HepG2 (cell line): ENCODE measurements around the gene PADI4. TPM values are rescaled to one million over a fixed set of nuclear protein-coding genes. Genes with fewer than 3 reads are reported as not detected.

Source experiments
- NRL ChIP-seq: sonication (generic); formaldehyde crosslinking; IDR thresholded peaks from 2 replicates; pipeline ENCODE4 v1.5.0; 2020; ENCODE audit warnings: missing genetic modification reagents, mild to moderate bottlenecking, moderate library complexity, borderline replicate concordance
- SUZ12 ChIP-seq: fragments of 150-350 bp; IDR thresholded peaks from 2 replicates; pipeline ENCODE4 v1.6.1; 2014; ENCODE audit warnings: low read depth, low read length
- ZFP90 ChIP-seq: sonication (generic); formaldehyde crosslinking; IDR thresholded peaks from 2 replicates; pipeline ENCODE4 v1.8.0; 2022; ENCODE audit warnings: missing genetic modification reagents, mild to moderate bottlenecking, inconsistent platforms, borderline replicate concordance
- ZNF329 ChIP-seq: sonication (generic); formaldehyde crosslinking; IDR thresholded peaks from 2 replicates; pipeline ENCODE4 v1.9.0; 2021; ENCODE audit warnings: low read depth, mild to moderate bottlenecking, missing genetic modification reagents
- ZNF615 ChIP-seq: sonication (generic); formaldehyde crosslinking; IDR thresholded peaks from 2 replicates; pipeline ENCODE4 v1.5.0; 2020; ENCODE audit warnings: mild to moderate bottlenecking, missing genetic modification reagents, borderline replicate concordance
- ZNF720 ChIP-seq: sonication (generic); formaldehyde crosslinking; IDR thresholded peaks from 2 replicates; pipeline ENCODE4 v1.4.0; 2020; ENCODE audit warnings: missing genetic modification reagents
- polyA plus RNA-seq, 8 experiments: library from polyadenylated mRNA; depleted of rRNA in 3 of 8; stranded (reverse) in 7 of 8; unstranded in 1 of 8; fragments of >200 nt; fragmentation: Illumina TruSeq in 4 of 8; extraction: Trizol in 4 of 8; gene quantifications; 2 replicates each; pipeline versions ENCODE4 v1.2.1 to v1.2.3, GENCODE V29; 2011 to 2016; ENCODE audit warnings: low read depth in 4 of 8, missing spikeins in 1 of 8, mixed read lengths in 1 of 8; ENCODE audit not compliant: insufficient read depth in 1 of 8
- total RNA-seq, 5 experiments: library from RNA; depleted of rRNA; stranded (reverse); fragments of >200 nt; fragmentation: Illumina TruSeq; extraction: Trizol; gene quantifications; 2 replicates each; pipeline ENCODE4 v1.2.3, GENCODE V29; 2016; ENCODE audit warnings: low read depth in 1 of 5
- TF ChIP-seq, protein P1 (sequence below): sonication (generic); formaldehyde crosslinking; IDR thresholded peaks from 2 replicates; pipeline ENCODE4 v1.9.0; 2021; ENCODE audit warnings: missing genetic modification reagents, borderline replicate concordance
- TF ChIP-seq, protein P2 (sequence below): sonication (generic); formaldehyde crosslinking; IDR thresholded peaks from 2 replicates; pipeline ENCODE4; 2020; ENCODE audit warnings: missing genetic modification reagents, mild to moderate bottlenecking, borderline replicate concordance
- TF ChIP-seq, protein P3 (sequence below): sonication (generic); formaldehyde crosslinking; conservative IDR thresholded peaks from 2 replicates; pipeline ENCODE4 v1.8.0; 2022; ENCODE audit warnings: low read depth, missing genetic modification reagents
- TF ChIP-seq, protein P4 (sequence below): sonication (generic); formaldehyde crosslinking; IDR thresholded peaks from 2 replicates; pipeline ENCODE4 v1.8.0; 2022; ENCODE audit warnings: mild to moderate bottlenecking, missing genetic modification reagents, moderate library complexity
- TF ChIP-seq, protein P5 (sequence below): sonication (generic); formaldehyde crosslinking; IDR thresholded peaks from 2 replicates; pipeline ENCODE4 v1.4.0; 2020; ENCODE audit warnings: mild to moderate bottlenecking, missing genetic modification reagents
- TF ChIP-seq, protein P6 (sequence below): sonication (generic); formaldehyde crosslinking; IDR thresholded peaks from 2 replicates; pipeline ENCODE4 v1.4.0; 2020; ENCODE audit warnings: missing genetic modification reagents

PADI4 gene
- total and polyA plus RNA-seq, 2 of the 13 experiments (the other 11 are each of a cell fraction or from before 2014, with no cell fraction given): 0.04 TPM

DNA sequence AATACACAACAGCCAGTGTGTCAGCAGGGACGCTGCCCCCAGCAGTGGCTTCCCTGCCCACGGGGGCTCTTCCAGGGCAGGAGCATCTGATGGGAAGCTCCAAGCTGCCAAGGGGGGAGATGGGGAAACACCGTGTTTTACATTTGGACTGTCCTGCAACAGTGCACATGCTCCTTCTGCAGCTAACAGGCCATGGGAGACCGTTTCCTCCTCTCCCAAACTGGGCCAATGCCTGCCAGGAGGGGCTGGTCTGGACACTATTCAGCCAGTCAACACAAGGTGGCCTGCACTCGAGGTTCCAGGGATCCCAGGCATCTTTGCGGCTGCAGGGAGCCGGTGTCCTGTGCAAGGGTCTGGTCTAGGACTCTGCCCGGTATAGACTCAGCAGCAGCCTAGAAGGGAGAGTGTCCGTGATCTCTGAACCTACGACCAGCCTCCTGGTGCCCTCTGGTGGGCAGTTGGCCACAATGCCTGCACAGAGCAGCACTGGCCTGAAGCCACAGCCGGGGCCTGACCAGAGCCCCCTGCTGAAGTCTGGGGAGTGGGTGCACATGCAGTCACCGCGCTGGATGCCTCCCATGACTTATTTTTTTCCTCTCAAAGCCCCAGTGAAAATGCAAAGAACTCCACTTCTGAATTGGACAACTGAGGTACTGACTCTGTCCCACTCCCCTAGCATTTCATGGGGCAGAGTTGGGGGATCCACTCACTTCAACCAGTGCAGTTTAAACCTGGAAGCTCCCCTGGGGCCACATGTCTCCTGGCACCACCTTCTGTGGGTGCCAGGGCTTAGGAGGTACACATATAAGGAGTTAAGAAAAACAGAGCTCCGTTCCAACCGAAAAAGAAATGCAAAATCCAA is 98.1 kb downstream of the PADI4 start (continued):
- TF ChIP-seq, protein P1, sequence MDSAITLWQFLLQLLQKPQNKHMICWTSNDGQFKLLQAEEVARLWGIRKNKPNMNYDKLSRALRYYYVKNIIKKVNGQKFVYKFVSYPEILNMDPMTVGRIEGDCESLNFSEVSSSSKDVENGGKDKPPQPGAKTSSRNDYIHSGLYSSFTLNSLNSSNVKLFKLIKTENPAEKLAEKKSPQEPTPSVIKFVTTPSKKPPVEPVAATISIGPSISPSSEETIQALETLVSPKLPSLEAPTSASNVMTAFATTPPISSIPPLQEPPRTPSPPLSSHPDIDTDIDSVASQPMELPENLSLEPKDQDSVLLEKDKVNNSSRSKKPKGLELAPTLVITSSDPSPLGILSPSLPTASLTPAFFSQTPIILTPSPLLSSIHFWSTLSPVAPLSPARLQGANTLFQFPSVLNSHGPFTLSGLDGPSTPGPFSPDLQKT (CRISPR knock-in tag): no peak
- TF ChIP-seq ZFP90 (CRISPR knock-in tag) (no peak), ZNF329 (CRISPR knock-in tag) (peak; percentile 66; the same call in 1 of the 2 replicates), NRL (CRISPR knock-in tag) (peak; percentile 70; the same call in 1 of the 2 replicates), SUZ12 (no peak), ZNF720 (CRISPR knock-in tag) (no peak), ZNF615 (no peak)
- TF ChIP-seq, protein P2, sequence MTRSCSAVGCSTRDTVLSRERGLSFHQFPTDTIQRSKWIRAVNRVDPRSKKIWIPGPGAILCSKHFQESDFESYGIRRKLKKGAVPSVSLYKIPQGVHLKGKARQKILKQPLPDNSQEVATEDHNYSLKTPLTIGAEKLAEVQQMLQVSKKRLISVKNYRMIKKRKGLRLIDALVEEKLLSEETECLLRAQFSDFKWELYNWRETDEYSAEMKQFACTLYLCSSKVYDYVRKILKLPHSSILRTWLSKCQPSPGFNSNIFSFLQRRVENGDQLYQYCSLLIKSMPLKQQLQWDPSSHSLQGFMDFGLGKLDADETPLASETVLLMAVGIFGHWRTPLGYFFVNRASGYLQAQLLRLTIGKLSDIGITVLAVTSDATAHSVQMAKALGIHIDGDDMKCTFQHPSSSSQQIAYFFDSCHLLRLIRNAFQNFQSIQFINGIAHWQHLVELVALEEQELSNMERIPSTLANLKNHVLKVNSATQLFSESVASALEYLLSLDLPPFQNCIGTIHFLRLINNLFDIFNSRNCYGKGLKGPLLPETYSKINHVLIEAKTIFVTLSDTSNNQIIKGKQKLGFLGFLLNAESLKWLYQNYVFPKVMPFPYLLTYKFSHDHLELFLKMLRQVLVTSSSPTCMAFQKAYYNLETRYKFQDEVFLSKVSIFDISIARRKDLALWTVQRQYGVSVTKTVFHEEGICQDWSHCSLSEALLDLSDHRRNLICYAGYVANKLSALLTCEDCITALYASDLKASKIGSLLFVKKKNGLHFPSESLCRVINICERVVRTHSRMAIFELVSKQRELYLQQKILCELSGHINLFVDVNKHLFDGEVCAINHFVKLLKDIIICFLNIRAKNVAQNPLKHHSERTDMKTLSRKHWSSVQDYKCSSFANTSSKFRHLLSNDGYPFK (CRISPR knock-in tag): peak; percentile 58; the same call in 1 of the 2 replicates
- TF ChIP-seq, protein P3, sequence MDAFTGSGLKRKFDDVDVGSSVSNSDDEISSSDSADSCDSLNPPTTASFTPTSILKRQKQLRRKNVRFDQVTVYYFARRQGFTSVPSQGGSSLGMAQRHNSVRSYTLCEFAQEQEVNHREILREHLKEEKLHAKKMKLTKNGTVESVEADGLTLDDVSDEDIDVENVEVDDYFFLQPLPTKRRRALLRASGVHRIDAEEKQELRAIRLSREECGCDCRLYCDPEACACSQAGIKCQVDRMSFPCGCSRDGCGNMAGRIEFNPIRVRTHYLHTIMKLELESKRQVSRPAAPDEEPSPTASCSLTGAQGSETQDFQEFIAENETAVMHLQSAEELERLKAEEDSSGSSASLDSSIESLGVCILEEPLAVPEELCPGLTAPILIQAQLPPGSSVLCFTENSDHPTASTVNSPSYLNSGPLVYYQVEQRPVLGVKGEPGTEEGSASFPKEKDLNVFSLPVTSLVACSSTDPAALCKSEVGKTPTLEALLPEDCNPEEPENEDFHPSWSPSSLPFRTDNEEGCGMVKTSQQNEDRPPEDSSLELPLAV (CRISPR knock-in tag): no peak
- TF ChIP-seq, protein P4, sequence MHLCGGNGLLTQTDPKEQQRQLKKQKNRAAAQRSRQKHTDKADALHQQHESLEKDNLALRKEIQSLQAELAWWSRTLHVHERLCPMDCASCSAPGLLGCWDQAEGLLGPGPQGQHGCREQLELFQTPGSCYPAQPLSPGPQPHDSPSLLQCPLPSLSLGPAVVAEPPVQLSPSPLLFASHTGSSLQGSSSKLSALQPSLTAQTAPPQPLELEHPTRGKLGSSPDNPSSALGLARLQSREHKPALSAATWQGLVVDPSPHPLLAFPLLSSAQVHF: no peak
- TF ChIP-seq, protein P5, sequence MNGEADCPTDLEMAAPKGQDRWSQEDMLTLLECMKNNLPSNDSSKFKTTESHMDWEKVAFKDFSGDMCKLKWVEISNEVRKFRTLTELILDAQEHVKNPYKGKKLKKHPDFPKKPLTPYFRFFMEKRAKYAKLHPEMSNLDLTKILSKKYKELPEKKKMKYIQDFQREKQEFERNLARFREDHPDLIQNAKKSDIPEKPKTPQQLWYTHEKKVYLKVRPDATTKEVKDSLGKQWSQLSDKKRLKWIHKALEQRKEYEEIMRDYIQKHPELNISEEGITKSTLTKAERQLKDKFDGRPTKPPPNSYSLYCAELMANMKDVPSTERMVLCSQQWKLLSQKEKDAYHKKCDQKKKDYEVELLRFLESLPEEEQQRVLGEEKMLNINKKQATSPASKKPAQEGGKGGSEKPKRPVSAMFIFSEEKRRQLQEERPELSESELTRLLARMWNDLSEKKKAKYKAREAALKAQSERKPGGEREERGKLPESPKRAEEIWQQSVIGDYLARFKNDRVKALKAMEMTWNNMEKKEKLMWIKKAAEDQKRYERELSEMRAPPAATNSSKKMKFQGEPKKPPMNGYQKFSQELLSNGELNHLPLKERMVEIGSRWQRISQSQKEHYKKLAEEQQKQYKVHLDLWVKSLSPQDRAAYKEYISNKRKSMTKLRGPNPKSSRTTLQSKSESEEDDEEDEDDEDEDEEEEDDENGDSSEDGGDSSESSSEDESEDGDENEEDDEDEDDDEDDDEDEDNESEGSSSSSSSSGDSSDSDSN (CRISPR knock-in tag): peak; percentile 32; the same call in 1 of the 2 replicates
- TF ChIP-seq, protein P6, sequence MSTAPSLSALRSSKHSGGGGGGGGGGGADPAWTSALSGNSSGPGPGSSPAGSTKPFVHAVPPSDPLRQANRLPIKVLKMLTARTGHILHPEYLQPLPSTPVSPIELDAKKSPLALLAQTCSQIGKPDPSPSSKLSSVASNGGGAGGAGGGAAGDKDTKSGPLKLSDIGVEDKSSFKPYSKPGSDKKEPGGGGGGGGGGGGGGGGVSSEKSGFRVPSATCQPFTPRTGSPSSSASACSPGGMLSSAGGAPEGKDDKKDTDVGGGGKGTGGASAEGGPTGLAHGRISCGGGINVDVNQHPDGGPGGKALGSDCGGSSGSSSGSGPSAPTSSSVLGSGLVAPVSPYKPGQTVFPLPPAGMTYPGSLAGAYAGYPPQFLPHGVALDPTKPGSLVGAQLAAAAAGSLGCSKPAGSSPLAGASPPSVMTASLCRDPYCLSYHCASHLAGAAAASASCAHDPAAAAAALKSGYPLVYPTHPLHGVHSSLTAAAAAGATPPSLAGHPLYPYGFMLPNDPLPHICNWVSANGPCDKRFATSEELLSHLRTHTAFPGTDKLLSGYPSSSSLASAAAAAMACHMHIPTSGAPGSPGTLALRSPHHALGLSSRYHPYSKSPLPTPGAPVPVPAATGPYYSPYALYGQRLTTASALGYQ (CRISPR knock-in tag): no peak
